CD4-positive, alpha-beta T cell (primary cell): ENCODE results near the gene PTGR1. TPM values are rescaled to one million over a fixed set of nuclear protein-coding genes. Genes with fewer than 3 reads are reported as not detected.

ENCODE experiments used
- ATAC-seq: fragments of 200-7000 bp; cut with Tn5 transposase; one replicate; pipeline ENCODE4 v1.10.0; 2022; ENCODE audit warnings: mild to moderate bottlenecking; ENCODE audit not compliant: poor library complexity
- CTCF ChIA-PET: fragments of 350-600 bp; sonication (Branson Sonifier 250); formaldehyde crosslinking; loops from one replicate; lab custom pipeline; 2021; ENCODE audit warnings: antibody characterized with exemption, inconsistent platforms; lab: Charles Lee
- POLR2A ChIA-PET: fragments of 350-600 bp; sonication (Branson Sonifier 250); formaldehyde crosslinking; loops from one replicate; lab custom pipeline; 2021; ENCODE audit warnings: antibody characterized with exemption, inconsistent platforms; lab: Charles Lee
- DNase-seq, 14 experiments: peaks; one replicate each; pipeline ENCODE4 v3.0.0-alpha.2; 2013 to 2020; ENCODE audit warnings: mixed read lengths in 2 of 14
- H3K27ac ChIP-seq, 2 donors: one replicate each; pipeline versions ENCODE4 v1.5.1 to v1.7.0; 2013; ENCODE audit warnings: low read length in 2 of 2, low read depth in 1 of 2, mild to moderate bottlenecking in 1 of 2
- H3K27me3 ChIP-seq, 2 experiments: 1 replicate in 1 of 2; 2 replicates in 1 of 2; pipeline versions ENCODE4 v1.6.1 to v1.7.0; 2013; ENCODE audit warnings: low read length in 2 of 2, control low read depth in 1 of 2, mild to moderate bottlenecking in 1 of 2, moderate library complexity in 1 of 2; ENCODE audit not compliant: insufficient read depth in 2 of 2, control insufficient read depth in 1 of 2
- H3K36me3 ChIP-seq: one replicate; pipeline ENCODE4 v1.6.1; 2013; ENCODE audit warnings: low read length, control low read depth; ENCODE audit not compliant: insufficient read depth
- H3K4me1 ChIP-seq: one replicate; pipeline ENCODE4 v1.6.1; 2013; ENCODE audit warnings: low read length, control low read depth; ENCODE audit not compliant: insufficient read depth
- H3K4me3 ChIP-seq: one replicate; pipeline ENCODE4 v1.5.1; 2013; ENCODE audit warnings: mild to moderate bottlenecking, low read length, moderate library complexity
- H3K9me3 ChIP-seq, 2 experiments: 1 replicate in 1 of 2; 2 replicates in 1 of 2; pipeline versions ENCODE4 v1.6.1 to v1.7.0; 2013; ENCODE audit warnings: low read length in 2 of 2, mild to moderate bottlenecking in 2 of 2, control low read depth in 1 of 2, moderate library complexity in 1 of 2; ENCODE audit not compliant: control insufficient read depth in 1 of 2, insufficient read depth in 1 of 2
- H3K27ac Mint-ChIP-seq: one replicate; pipeline ENCODE4 v1.8.0; 2020; ENCODE audit warnings: mixed read lengths
- H3K27me3 Mint-ChIP-seq: one replicate; pipeline ENCODE4 v1.8.0; 2021; ENCODE audit warnings: mixed read lengths
- H3K36me3 Mint-ChIP-seq: one replicate; pipeline ENCODE4 v1.8.0; 2021; ENCODE audit warnings: low read depth, mixed read lengths
- H3K4me1 Mint-ChIP-seq: one replicate; pipeline ENCODE4 v1.8.0; 2021; ENCODE audit warnings: low read depth, mixed read lengths
- H3K4me3 Mint-ChIP-seq: one replicate; pipeline ENCODE4 v1.8.0; 2020; ENCODE audit warnings: mild to moderate bottlenecking, mixed read lengths
- H3K9me3 Mint-ChIP-seq: one replicate; pipeline ENCODE4 v1.8.0; 2020; ENCODE audit warnings: mixed read lengths
- intact Hi-C, 2 experiments: fragments of 100-400 bp; cut with DNase I in 1 of 2; cut with micrococcal nuclease in 1 of 2; formaldehyde crosslinking; loops; one replicate each; pipeline versions ENCODE4 v1.15.1 to v1.9.0; 2023 to 2025; cut with DNase I, micrococcal nuclease
- total RNA-seq, 174 experiments: library from RNA in 2 of 174; stranded (reverse) in 2 of 174; gene quantifications; one replicate each; pipeline ENCODE4 v1.2.3 and lab custom pipeline; 2021 to 2026
- TF ChIP-seq, protein P1 (sequence below): fragments of 200-600 bp; IDR thresholded peaks from one replicate; pipeline ENCODE4 v1.8.0; 2022; ENCODE audit warnings: antibody characterized with exemption, mild to moderate bottlenecking

PTGR1 gene
- total RNA-seq, 2 experiments from 2014 or later, result 0.36 TPM; not detected in 1

DNA sequence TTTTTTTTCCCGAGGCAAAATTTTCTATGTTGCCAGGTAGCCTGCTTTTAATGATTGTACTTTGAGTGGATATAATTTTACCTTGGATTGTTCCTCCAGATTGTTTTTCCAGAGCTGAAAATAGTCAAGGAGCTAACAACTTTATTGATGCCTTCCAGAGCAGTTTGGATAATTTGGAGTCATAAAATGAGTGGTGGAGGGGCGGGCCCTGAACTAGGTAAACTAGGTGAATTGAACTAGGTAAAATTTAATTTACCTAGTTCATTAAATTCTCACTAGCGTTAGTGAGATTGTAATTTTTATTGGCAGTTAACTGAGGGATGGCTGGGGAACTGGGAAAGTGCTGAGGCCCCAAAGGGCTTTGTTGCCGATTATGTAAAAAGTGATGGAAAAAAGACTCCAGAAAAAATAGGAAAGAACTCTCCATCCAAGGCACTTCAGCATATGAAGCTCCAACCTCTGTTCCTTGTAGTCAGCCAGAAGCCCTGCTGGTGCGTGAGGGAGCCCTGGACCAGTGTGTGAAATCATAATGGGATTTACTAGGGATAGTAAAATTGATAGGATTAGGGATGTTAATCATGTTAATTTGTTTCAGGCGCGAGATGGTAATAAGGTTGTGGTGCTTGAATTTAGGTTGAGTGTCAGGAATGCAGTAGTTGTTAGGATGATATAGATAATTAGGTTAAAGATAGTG lies 33.4 kb upstream of the PTGR1 start:
- Histone ChIP-seq H3K4me3 (no peak overlapping the region), H3K27me3 (no peaks in the 10 kb centered on the region), H3K36me3 (no peaks in the 10 kb centered on the region), H3K27ac (no peak overlapping the region), H3K9me3 (no peaks in the 10 kb centered on the region), H3K4me1 (peaks cover 18% of the 10 kb centered on the region)
- ChIA-PET CTCF (interaction anchor here (0.7 to 1.2 kb wide), 3 partner anchors 34 to 645 kb away, joined by 3 read pairs; no protein-coding TSS in a partner anchor), POLR2A (interaction anchor here (0.9 kb wide), 2 partner anchors 16 to 108 kb away, joined by 3 to 4 read pairs; partner anchors contain the start of gene ZNF483)
- no peaks in the 10 kb centered on the region for H3K9me3 Mint-ChIP-seq
- H3K27me3 Mint-ChIP-seq, result no peaks in the 10 kb centered on the region
- TF ChIP-seq, protein P1, sequence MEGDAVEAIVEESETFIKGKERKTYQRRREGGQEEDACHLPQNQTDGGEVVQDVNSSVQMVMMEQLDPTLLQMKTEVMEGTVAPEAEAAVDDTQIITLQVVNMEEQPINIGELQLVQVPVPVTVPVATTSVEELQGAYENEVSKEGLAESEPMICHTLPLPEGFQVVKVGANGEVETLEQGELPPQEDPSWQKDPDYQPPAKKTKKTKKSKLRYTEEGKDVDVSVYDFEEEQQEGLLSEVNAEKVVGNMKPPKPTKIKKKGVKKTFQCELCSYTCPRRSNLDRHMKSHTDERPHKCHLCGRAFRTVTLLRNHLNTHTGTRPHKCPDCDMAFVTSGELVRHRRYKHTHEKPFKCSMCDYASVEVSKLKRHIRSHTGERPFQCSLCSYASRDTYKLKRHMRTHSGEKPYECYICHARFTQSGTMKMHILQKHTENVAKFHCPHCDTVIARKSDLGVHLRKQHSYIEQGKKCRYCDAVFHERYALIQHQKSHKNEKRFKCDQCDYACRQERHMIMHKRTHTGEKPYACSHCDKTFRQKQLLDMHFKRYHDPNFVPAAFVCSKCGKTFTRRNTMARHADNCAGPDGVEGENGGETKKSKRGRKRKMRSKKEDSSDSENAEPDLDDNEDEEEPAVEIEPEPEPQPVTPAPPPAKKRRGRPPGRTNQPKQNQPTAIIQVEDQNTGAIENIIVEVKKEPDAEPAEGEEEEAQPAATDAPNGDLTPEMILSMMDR, result no peak
- peak overlapping the region; percentile 90 for H3K27ac Mint-ChIP-seq
- intact Hi-C loops, result loop anchor here in 1 of 2 experiments (2.0 to 10.0 kb wide), 9 partner anchors 28 to 1644 kb away; partner anchors contain the start of genes CDC26, FKBP15, GNG10 and INIP
- peak overlapping the region; percentile 93 for H3K4me3 Mint-ChIP-seq
- H3K4me1 Mint-ChIP-seq, result peaks cover 58% of the 10 kb centered on the region
- ATAC-seq (no peak), DNase-seq (no peak)
- peaks cover 12% of the 10 kb centered on the region for H3K36me3 Mint-ChIP-seq

DNA sequence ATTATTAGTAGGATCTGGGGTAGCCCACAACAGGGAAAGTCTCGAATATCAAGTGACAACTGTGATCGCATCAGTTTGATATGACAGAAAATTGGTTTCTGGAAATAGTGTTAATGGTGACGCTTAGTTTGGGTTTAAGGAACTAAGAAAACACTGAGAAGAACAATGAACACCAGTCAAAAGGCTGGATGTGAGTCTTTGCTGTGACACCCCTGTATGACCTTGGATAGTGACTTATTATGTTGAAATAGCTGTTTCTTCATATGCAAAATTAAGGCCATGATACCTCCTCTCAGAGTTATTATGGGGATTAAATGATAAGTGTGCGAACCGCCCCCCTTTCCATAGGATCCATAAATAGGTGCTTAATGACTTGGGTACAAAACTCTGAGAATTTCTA lies 32.6 kb upstream of the PTGR1 start:
- Mint-ChIP-seq H3K27ac (peak overlapping the region; percentile 90), H3K9me3 (no peaks in the 10 kb centered on the region)

More for the DNA sequence above, 32.6 kb upstream of the PTGR1 start:
- Histone ChIP-seq H3K27me3 (no peaks in the 10 kb centered on the region), H3K27ac (no peak overlapping the region), H3K36me3 (no peaks in the 10 kb centered on the region), H3K4me3 (peak overlapping the region; percentile 74), H3K9me3 (no peaks in the 10 kb centered on the region), H3K4me1 (peaks cover 18% of the 10 kb centered on the region)
- POLR2A ChIA-PET, result interaction anchor here (0.9 to 1.8 kb wide), 6 partner anchors 17 to 1086 kb away, joined by 3 to 47 read pairs (median 4); partner anchors contain the start of genes ECPAS, GNG10, INIP and ZNF483
- CTCF ChIA-PET, result interaction anchor here (0.6 to 1.2 kb wide), 2 partner anchors 34 to 40 kb away, joined by 3 read pairs; no protein-coding TSS in a partner anchor
- DNase-seq (peak in 2 of 14 experiments; percentile 21 to 31), ATAC-seq (no peak)
- H3K4me3 Mint-ChIP-seq, result peak overlapping the region; percentile 93
- H3K4me1 Mint-ChIP-seq, result peaks cover 58% of the 10 kb centered on the region
- no peaks in the 10 kb centered on the region for H3K27me3 Mint-ChIP-seq
- TF ChIP-seq, protein P1, result no peak
- peaks cover 12% of the 10 kb centered on the region for H3K36me3 Mint-ChIP-seq
- intact Hi-C loops, result loop anchor here in 1 of 2 experiments (2.0 to 10.0 kb wide), 9 partner anchors 29 to 1645 kb away; partner anchors contain the start of genes CDC26, FKBP15, GNG10 and INIP
